GM18526 (cell line): ENCODE results near the gene STIP1.

Experiments
- POLR2A ChIP-seq: IDR thresholded peaks from 3 replicates; pipeline ENCODE4 v1.6.1; 2011; ENCODE audit not compliant: insufficient read length; ENCODE audit errors: extremely low read depth

Gene STIP1

GRCh38 chr11:64243236-64243854, 57.4 kb downstream of the STIP1 start:
- TF ChIP-seq POLR2A = peak; percentile 24

GRCh38 chr11:64244107-64244506, 58.1 kb downstream of the STIP1 start:
- no peak for TF ChIP-seq POLR2A

- peak; percentile 19 for TF ChIP-seq POLR2A
These were observed 59.0 kb downstream of the STIP1 start for GRCh38 chr11:64244966-64245365.

- no peak for TF ChIP-seq POLR2A
These were observed 59.4 kb downstream of the STIP1 start for GRCh38 chr11:64245401-64245796.

GRCh38 chr11:64245797-64246620, 60.0 kb downstream of the STIP1 start:
- TF ChIP-seq POLR2A = no peak

- peak; percentile 35 for TF ChIP-seq POLR2A
These were observed 61.1 kb downstream of the STIP1 start, which contains the start of gene PPP1R14B for GRCh38 chr11:64246871-64247728. PPP1R14B (minus strand) TSS chr11:64246943; CDS start chr11:64246673, 270 bp downstream.

- no peak for TF ChIP-seq POLR2A
These were observed 62.0 kb downstream of the STIP1 start for GRCh38 chr11:64247729-64248531.

- TF ChIP-seq POLR2A = no peak
These were observed 62.6 kb downstream of the STIP1 start for GRCh38 chr11:64248578-64248977.

- TF ChIP-seq POLR2A = no peak
These were observed 63.1 kb downstream of the STIP1 start for GRCh38 chr11:64249038-64249437.

- no peak for TF ChIP-seq POLR2A
These were observed 63.8 kb downstream of the STIP1 start for GRCh38 chr11:64249563-64250414.

GRCh38 chr11:64250415-64251015, 64.5 kb downstream of the STIP1 start:
- no peak for TF ChIP-seq POLR2A

- peak; percentile 54 for TF ChIP-seq POLR2A
These were observed 65.2 kb downstream of the STIP1 start, which contains the start of gene PLCB3 for GRCh38 chr11:64251016-64251752. PLCB3 (plus strand) TSS chr11:64251530; CDS start chr11:64251650, 120 bp downstream.

- TF ChIP-seq POLR2A = no peak
These were observed 65.7 kb downstream of the STIP1 start for GRCh38 chr11:64251753-64252002.
